Adipocyte (in vitro differentiated cells): ENCODE measurements around the gene FOXF1.

Experiments used
- DNase-seq: peaks from one replicate; pipeline ENCODE4 v3.0.0-alpha.2; 2015; ENCODE audit warnings: low read depth
- H3K27me3 ChIP-seq: replicated peaks from 2 replicates; pipeline ENCODE4 v1.7.0; 2013; ENCODE audit warnings: mild to moderate bottlenecking, low read length, moderate library complexity; ENCODE audit not compliant: control insufficient read depth, insufficient read depth
- H3K36me3 ChIP-seq: 2 replicates; pipeline ENCODE4 v1.7.0; 2013; ENCODE audit warnings: low read length, mild to moderate bottlenecking, moderate library complexity; ENCODE audit not compliant: control insufficient read depth, insufficient read depth, severe bottlenecking
- H3K4me1 ChIP-seq: 2 replicates; pipeline ENCODE4 v1.7.0; 2013; ENCODE audit warnings: mild to moderate bottlenecking, low read length, moderate library complexity; ENCODE audit not compliant: control insufficient read depth, insufficient read depth
- H3K4me3 ChIP-seq: 2 replicates; pipeline ENCODE4 v1.7.0; 2013; ENCODE audit warnings: mild to moderate bottlenecking, low read length, moderate library complexity
- H3K9ac ChIP-seq: 2 replicates; pipeline ENCODE4 v1.7.0; 2013; ENCODE audit warnings: mild to moderate bottlenecking, low read length, moderate library complexity
- H3K9me3 ChIP-seq: 2 replicates; pipeline ENCODE4 v1.7.0; 2013; ENCODE audit warnings: mild to moderate bottlenecking, low read length, moderate library complexity; ENCODE audit not compliant: control insufficient read depth

The FOXF1 gene

DNA sequence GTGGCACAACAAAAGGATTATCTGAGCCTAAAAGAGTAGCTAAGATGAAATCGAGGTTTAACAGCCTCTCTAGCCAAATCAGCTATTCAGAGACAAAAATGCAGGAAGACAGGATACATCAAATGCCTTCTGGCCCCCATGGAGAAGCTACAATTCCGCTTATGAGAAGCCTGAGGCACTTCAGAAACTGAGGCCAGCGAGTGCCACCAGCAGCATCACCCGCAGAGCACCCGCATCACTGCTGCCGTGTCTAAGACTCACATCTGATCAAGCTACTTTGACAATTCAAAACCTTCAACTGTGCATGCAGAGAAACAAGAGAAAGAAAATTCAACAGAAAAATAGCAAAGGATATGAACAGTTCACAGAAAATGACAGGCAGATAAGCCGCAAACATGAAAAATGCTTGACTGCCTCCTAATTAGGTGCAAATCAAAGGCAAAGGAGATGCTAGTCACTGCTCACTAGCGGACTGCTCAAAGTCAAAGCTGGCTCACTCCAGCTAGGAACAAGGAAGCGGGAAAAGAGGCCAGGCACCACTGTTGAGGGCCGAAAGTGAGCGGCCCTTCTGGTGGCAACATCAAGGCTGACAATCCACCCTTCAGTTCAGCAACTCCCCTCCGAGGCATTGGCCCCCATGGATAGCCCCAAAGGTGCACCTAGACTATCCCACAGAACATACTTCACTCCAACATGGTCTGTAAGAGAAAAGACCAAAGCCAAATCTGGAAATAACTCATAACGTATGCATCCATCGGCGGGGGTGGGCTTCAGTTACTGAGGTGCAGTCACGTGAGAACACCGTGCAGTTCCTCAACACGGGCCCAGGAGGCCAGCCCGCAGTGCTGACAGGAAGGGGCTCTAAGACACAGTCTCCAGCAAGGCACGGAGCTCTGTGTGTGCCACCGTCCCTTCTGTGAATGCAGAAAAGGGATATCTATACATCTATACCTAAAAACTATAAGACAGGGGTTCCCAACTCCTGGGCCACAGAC, 32.7 kb downstream of the FOXF1 start:
- Histone ChIP-seq H3K9ac (no peak overlapping the region), H3K36me3 (peaks cover 72% of the 10 kb centered on the region), H3K4me3 (no peak overlapping the region), H3K4me1 (no peaks in the 10 kb centered on the region), H3K9me3 (no peaks in the 10 kb centered on the region), H3K27me3 (no peaks in the 10 kb centered on the region)
- DNase-seq: no peak

- H3K4me3 ChIP-seq: no peak overlapping the region
- no peak overlapping the region for H3K9ac ChIP-seq
- peaks cover 62% of the 10 kb centered on the region for H3K36me3 ChIP-seq
- no peaks in the 10 kb centered on the region for H3K9me3 ChIP-seq
- H3K4me1 ChIP-seq: no peaks in the 10 kb centered on the region
- DNase-seq: no peak
- H3K27me3 ChIP-seq: no peaks in the 10 kb centered on the region
These were observed 35.2 kb downstream of the FOXF1 start for GRCh38 chr16:86545481-86545880.

GRCh38 chr16:86545954-86546637, 35.8 kb downstream of the FOXF1 start:
- no peaks in the 10 kb centered on the region for H3K4me1 ChIP-seq
- H3K9me3 ChIP-seq: no peaks in the 10 kb centered on the region
- DNase-seq: no peak
- no peak overlapping the region for H3K9ac ChIP-seq
- H3K36me3 ChIP-seq: peaks cover 60% of the 10 kb centered on the region
- H3K27me3 ChIP-seq: no peaks in the 10 kb centered on the region
- H3K4me3 ChIP-seq: no peak overlapping the region

DNA sequence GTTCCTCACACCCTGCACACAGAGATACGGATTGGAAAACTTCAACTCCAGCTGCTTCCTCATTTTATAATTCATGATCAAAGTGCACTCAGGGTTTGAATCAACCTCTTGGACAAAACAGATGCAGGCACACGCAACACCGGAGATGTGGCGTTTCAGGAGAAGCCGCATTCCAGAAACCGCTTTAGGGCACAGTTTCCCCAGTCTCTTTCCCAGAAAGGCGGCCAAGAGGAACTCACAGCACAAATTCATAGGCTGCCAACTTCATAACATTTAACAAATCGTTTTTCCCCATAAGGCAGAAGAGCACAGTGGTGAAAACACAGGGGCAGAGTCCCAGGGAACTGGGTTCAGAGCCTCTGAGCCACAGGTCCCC, 36.3 kb downstream of the FOXF1 start:
- H3K4me3 ChIP-seq: no peak overlapping the region
- no peaks in the 10 kb centered on the region for H3K9me3 ChIP-seq
- H3K36me3 ChIP-seq: peaks cover 60% of the 10 kb centered on the region
- H3K4me1 ChIP-seq: no peaks in the 10 kb centered on the region
- H3K27me3 ChIP-seq: no peaks in the 10 kb centered on the region
- H3K9ac ChIP-seq: no peak overlapping the region
- DNase-seq: no peak

DNA sequence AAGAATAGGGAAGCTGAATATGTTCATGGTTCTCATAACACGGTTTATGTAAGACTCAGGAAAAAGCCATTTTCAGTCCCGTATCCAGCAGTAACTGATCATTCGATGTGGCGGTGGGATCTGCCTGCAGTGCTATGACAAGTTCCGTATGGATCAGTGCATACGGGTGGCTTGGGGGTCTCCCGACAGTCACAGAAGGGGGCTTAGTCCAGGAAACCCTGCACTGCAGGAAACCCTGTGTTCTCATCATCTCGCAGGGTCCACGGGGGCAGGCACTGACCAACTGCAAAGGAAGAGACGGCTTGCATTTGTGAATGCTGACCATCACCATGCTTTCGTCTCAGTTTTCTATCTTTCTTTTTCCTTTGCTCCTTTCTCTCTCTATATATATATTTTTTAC, 37.0 kb downstream of the FOXF1 start:
- Histone ChIP-seq H3K27me3 (no peaks in the 10 kb centered on the region), H3K4me1 (no peaks in the 10 kb centered on the region), H3K4me3 (no peak overlapping the region), H3K9me3 (no peaks in the 10 kb centered on the region), H3K9ac (no peak overlapping the region), H3K36me3 (peaks cover 60% of the 10 kb centered on the region)
- DNase-seq: no peak

GRCh38 chr16:86549076-86549892, 39.0 kb downstream of the FOXF1 start:
- DNase-seq: no peak
- no peaks in the 10 kb centered on the region for H3K9me3 ChIP-seq
- peaks cover 55% of the 10 kb centered on the region for H3K36me3 ChIP-seq
- H3K4me1 ChIP-seq: peaks cover 2% of the 10 kb centered on the region
- H3K4me3 ChIP-seq: no peak overlapping the region
- H3K9ac ChIP-seq: no peak overlapping the region
- no peaks in the 10 kb centered on the region for H3K27me3 ChIP-seq

GRCh38 chr16:86549893-86550190, 39.5 kb downstream of the FOXF1 start:
- Histone ChIP-seq H3K27me3 (no peaks in the 10 kb centered on the region), H3K4me1 (peaks cover 4% of the 10 kb centered on the region), H3K9me3 (no peaks in the 10 kb centered on the region), H3K9ac (no peak overlapping the region), H3K36me3 (peaks cover 55% of the 10 kb centered on the region), H3K4me3 (no peak overlapping the region)
- DNase-seq: no peak

- H3K9ac ChIP-seq: no peak overlapping the region
- peaks cover 5% of the 10 kb centered on the region for H3K4me1 ChIP-seq
- DNase-seq: no peak
- no peak overlapping the region for H3K4me3 ChIP-seq
- no peaks in the 10 kb centered on the region for H3K9me3 ChIP-seq
- H3K36me3 ChIP-seq: peaks cover 53% of the 10 kb centered on the region
- no peaks in the 10 kb centered on the region for H3K27me3 ChIP-seq
These were observed 40.0 kb downstream of the FOXF1 start for GRCh38 chr16:86550281-86550680.

GRCh38 chr16:86553356-86553755, 43.0 kb downstream of the FOXF1 start:
- H3K9me3 ChIP-seq: no peaks in the 10 kb centered on the region
- H3K27me3 ChIP-seq: no peaks in the 10 kb centered on the region
- no peak for DNase-seq
- no peak overlapping the region for H3K4me3 ChIP-seq
- H3K9ac ChIP-seq: no peak overlapping the region
- H3K4me1 ChIP-seq: peaks cover 12% of the 10 kb centered on the region
- peaks cover 30% of the 10 kb centered on the region for H3K36me3 ChIP-seq

DNA sequence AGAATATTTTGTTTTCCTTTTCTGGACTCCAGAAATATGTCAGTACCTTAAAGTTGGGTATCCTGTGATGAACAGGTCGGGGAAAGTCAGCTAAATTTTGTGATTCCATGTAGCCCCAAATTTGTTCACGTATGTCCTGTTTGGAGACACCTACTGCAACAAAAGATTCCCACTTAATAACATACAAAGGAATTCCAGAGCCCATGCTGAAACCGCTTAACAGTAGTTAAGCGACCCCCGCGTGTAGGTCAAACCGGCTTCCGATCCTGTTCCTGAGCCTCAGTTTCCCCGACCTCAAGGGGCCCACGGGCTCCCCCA, 44.2 kb downstream of the FOXF1 start:
- Histone ChIP-seq H3K9ac (peak overlapping the region; percentile 93), H3K4me1 (peaks cover 12% of the 10 kb centered on the region), H3K36me3 (peaks cover 24% of the 10 kb centered on the region), H3K27me3 (peaks cover 7% of the 10 kb centered on the region), H3K4me3 (peak overlapping the region; percentile 94), H3K9me3 (no peaks in the 10 kb centered on the region)
- peak; percentile 36 for DNase-seq
